Inflammatory macrophage (primary cell): ENCODE data around the gene ZNF862.
A peak's percentile ranks its signal among the peaks of the same experiment; 100 is the strongest.

Source experiments
- DNase-seq, 2 donors: peaks; one replicate each; pipeline ENCODE4 v3.0.0-alpha.2; 2020 to 2022
- total RNA-seq, 18 experiments: gene quantifications; one replicate each; lab custom pipeline; 2026; ENCODE audit warnings: mixed read lengths in 6 of 18, inconsistent platforms in 2 of 18; lab: John Stamatoyannopoulos, UW

The ZNF862 gene
- 1.6 to 12.0 (median 8.5) reads per million in 18 experiments for total RNA-seq

DNA sequence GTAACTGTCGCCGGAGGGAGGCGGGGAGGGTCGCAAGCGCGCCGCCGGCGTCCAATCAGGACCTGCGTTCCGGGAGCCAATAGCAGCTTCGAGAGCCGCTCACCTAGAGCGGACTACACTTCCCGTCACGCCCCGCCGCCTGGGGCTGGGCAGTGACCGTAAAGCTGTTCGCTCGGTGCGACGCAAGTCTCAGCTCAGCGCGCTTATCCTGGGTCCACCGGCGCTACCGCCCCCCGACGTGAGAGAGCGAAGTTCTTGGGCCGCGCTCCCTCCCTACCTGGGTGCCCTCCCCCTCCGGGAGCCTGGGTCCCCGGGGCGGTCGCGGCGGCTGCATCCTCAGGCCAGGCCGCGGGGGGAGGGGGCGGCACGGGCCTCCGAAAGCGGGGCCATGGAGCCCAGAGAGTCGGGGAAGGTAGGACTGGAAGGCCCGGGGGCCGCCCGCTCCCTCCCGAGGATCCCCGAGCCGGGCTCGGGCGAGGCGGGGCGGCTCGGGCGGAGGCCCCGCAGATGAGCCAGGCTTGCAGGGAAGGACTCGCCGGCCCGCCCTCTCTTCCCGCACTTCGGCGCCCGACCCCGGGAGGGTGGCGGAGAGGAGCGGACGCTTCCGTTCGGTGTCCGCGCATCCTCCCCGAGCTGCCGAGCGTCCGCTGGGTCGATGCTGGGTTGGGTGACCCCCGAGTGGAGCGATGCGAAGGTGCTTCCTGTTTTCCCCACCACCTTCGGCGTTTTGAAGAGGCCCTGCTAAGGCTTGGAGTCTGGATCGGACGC is at the start of gene ZNF862:
TSS of gene ZNF862 (plus strand) at position 152 of the 768 bp plus-strand sequence. CDS start at position 389, 237 bp downstream.
- DNase-seq = peak; percentile 96 to 98

GRCh38 chr7:149789101-149789500 is 49.1 kb upstream of the ZNF862 start:
- DNase-seq = no peak

- peak; percentile 46 to 56 for DNase-seq
These were observed 48.0 kb upstream of the ZNF862 start for GRCh38 chr7:149790146-149790548.

- no peak for DNase-seq
These were observed 47.3 kb upstream of the ZNF862 start for GRCh38 chr7:149790754-149791360.

DNA sequence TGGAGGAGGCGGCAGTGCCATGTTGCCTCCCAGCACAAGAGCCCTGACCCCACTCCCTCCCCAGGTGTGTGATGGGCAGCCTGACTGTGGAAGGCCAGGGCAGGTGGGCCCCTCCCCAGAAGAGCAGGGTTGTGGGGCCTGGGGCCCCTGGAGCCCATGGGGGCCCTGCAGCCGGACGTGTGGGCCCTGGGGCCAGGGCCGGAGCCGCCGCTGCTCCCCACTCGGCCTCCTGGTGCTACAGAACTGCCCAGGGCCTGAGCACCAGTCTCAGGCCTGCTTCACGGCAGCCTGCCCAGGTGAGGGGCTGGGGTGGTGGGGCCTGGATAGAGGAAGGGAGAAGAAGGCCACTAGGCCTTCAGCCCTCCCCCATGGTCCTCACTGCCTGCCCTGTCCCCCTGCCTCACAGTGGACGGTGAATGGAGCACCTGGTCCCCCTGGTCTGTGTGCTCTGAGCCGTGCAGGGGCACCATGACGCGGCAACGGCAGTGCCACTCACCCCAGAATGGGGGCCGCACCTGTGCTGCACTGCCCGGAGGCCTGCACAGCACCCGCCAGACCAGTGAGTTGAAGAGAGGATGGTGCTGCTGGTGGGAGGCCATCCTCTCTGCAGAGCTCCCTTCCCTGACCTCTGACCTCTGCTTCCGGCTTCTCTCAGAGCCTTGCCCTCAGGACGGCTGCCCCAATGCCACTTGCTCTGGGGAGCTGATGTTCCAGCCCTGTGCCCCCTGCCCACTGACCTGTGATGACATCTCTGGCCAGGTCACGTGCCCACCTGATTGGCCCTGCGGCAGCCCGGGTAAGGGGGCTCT is 46.6 kb upstream of the ZNF862 start:
- DNase-seq = no peak

DNA sequence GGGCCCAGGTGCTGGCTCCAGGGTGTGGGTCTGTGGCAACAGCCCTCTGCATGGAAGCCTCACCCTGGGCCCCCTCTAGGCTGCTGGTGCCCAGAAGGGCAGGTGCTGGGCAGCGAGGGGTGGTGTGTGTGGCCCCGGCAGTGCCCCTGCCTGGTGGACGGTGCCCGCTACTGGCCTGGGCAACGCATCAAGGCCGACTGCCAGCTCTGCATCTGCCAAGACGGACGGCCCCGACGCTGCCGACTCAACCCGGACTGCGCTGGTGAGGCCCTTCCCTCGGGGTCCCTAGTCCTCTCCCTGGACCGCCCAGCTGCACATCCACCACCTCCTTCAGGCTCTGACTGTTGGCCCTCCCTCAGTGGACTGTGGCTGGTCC is 46.0 kb upstream of the ZNF862 start:
- no peak for DNase-seq

- DNase-seq = no peak
These were observed 44.9 kb upstream of the ZNF862 start for GRCh38 chr7:149793261-149793660.

- DNase-seq = no peak
These were observed 43.5 kb upstream of the ZNF862 start for GRCh38 chr7:149794661-149795060.

DNA sequence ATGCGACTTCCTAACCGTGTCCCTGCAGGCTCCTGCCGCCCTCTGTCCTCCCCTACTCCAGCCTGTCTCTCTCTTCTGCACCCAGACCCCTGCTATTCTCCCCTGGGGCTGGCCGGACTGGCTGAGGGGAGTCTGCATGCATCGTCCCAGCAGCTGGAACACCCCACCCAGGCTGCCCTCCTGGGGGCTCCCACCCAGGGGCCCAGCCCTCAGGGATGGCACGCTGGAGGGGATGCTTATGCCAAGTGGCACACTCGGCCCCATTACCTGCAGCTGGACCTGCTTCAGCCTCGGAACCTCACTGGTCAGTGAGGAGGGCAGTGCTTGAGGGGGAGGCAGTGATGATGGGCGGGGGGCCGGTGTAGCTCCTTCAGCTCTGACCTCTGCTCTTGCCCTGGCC is 43.0 kb upstream of the ZNF862 start:
- DNase-seq = no peak

DNA sequence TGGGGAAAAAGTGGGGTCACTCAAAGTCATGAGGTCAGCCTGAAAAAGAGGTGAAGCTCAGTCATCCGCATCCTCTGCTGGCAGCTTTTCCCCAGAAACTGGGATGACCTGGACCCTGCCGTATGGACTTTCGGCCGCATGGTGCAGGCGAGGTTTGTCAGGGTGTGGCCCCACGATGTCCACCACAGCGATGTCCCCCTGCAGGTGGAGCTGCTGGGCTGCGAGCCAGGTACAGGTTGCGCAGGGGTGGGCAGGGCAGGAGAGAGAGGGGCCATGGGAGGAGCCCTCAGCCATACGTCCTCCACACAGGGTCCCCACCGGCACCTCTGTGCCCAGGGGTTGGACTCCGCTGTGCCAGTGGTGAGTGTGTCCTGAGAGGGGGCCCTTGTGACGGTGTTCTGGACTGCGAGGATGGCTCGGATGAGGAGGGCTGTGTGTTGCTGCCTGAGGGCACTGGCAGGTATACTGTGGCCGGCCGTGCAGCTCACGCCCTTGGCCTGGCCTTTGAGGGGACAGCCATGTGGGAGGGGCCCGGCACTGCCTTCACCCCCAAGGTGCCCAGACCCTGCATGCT is 41.8 kb upstream of the ZNF862 start:
- no peak for DNase-seq

GRCh38 chr7:149797771-149798170 is 40.4 kb upstream of the ZNF862 start:
- no peak for DNase-seq

GRCh38 chr7:149799397-149800168 is 38.6 kb upstream of the ZNF862 start:
- DNase-seq = peak in 1 of 2 donors; percentile 25

GRCh38 chr7:149800169-149800555 is 38.0 kb upstream of the ZNF862 start:
- no peak for DNase-seq

- no peak for DNase-seq
These were observed 37.1 kb upstream of the ZNF862 start for GRCh38 chr7:149801002-149801566.

DNA sequence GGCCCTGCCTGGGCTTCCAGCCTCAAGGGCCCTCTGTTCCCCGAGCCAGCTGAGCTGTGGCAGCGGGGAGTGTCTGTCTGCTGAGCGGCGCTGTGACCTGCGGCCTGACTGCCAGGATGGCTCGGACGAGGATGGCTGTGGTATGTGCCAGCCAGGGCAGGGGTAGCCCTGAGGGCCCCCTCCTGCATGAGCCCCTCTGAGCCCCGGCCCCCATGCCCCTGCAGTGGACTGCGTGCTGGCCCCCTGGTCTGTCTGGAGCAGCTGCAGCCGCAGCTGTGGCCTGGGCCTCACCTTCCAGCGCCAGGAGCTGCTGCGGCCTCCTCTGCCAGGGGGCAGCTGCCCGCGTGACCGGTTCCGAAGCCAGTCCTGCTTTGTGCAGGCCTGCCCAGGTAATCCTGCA is 36.4 kb upstream of the ZNF862 start:
- DNase-seq = no peak

GRCh38 chr7:149802966-149803365 is 35.2 kb upstream of the ZNF862 start:
- no peak for DNase-seq

GRCh38 chr7:149803551-149804074 is 34.6 kb upstream of the ZNF862 start:
- no peak for DNase-seq

GRCh38 chr7:149804106-149804505 is 34.1 kb upstream of the ZNF862 start:
- DNase-seq = no peak

GRCh38 chr7:149806726-149807125 is 31.4 kb upstream of the ZNF862 start:
- DNase-seq = no peak

DNA sequence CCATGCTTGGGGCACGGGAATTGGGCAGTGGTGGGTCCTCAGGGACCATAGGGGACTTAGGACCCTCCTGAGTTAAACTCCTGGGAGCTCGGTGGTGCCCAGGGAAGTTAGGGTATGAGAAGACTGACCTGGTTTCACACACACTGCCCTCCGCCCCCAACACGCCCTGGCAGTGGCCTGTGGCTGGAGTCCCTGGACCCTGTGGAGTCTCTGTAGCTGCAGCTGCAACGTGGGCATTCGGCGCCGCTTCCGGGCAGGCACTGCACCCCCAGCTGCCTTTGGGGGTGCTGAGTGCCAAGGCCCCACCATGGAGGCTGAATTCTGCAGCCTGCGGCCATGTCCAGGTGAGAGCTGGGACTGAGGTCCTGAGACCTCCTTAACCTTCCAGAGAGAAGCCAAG is 29.9 kb upstream of the ZNF862 start:
- no peak for DNase-seq

- DNase-seq = no peak
These were observed 29.0 kb upstream of the ZNF862 start for GRCh38 chr7:149809215-149809614.

DNA sequence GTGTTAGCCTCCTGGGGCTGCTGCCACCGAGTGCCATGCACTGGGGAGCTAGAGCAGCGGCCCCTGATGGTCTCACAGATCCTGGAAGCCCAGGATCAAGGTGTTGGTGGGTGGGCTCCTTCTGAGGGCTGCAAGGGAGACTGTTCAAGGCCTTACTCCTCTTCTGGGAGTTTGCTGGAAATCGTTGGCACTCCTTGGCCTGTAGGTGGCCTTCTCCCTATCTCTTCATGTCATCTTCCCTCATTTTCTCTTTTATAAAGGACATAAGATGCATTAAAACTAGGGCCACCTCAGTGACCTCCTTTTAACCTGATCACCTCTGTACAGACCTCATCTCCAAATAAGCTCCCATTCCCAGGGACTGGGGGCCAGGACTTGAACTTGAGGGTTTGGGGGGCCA is 27.0 kb upstream of the ZNF862 start:
- DNase-seq = no peak
